DOHH2 (cell line): Measurements from ENCODE around the gene TEX2.

Experiments
- CTCF ChIP-seq: fragments of 200-600 bp; sonication (generic); IDR thresholded peaks from one replicate; pipeline ENCODE4 v1.5.1; 2014; ENCODE audit warnings: antibody characterized with exemption, mild to moderate bottlenecking, low read depth, low read length; ENCODE audit not compliant: poor library complexity, severe bottlenecking
- EZH2phosphoT487 ChIP-seq: fragments of 200-600 bp; sonication (generic); IDR thresholded peaks from 2 replicates; pipeline ENCODE4 v1.6.1; 2017; ENCODE audit warnings: borderline replicate concordance, mild to moderate bottlenecking, antibody characterized with exemption, low read length, moderate library complexity, mixed read lengths

- TF ChIP-seq CTCF (no peak), EZH2phosphoT487 (no peak)
Observed at GRCh38 chr17:64225410-64225809, 37.6 kb downstream of the TEX2 start.
